Spinal cord (tissue), 10 donors: ENCODE data around the gene UNC13A. TPM values are rescaled to one million over a fixed set of nuclear protein-coding genes. Genes with fewer than 3 reads are reported as not detected.

Source experiments
- DNase-seq, 6 donors: peaks; one replicate each; pipeline versions ENCODE4 v3.0.0 to v3.0.0-alpha.2; 2013 to 2015; ENCODE audit warnings: low spot score in 6 of 6, low read depth in 4 of 6
- H3K27ac ChIP-seq: one replicate; pipeline ENCODE4 v1.5.1; 2013; ENCODE audit warnings: low read depth, low read length, control low read depth
- H3K27me3 ChIP-seq: one replicate; pipeline ENCODE4 v1.6.1; 2013; ENCODE audit warnings: low read length; ENCODE audit not compliant: control insufficient read depth, insufficient read depth
- H3K36me3 ChIP-seq: one replicate; pipeline ENCODE4 v1.6.1; 2013; ENCODE audit warnings: low read length; ENCODE audit not compliant: control insufficient read depth, insufficient read depth
- H3K4me1 ChIP-seq: one replicate; pipeline ENCODE4 v1.6.1; 2013; ENCODE audit warnings: low read length; ENCODE audit not compliant: control insufficient read depth, insufficient read depth
- H3K4me3 ChIP-seq: one replicate; pipeline ENCODE4 v1.5.1; 2013; ENCODE audit warnings: low read depth, low read length, control low read depth
- H3K9me3 ChIP-seq: one replicate; pipeline ENCODE4 v1.6.1; 2013; ENCODE audit warnings: low read length; ENCODE audit not compliant: control insufficient read depth, insufficient read depth
- WGBS: methylation state at CpG from one replicate; pipeline ENCODE4 v1.1.5; 2013; ENCODE audit warnings: missing lambda C conversion rate; ENCODE audit not compliant: insufficient coverage; 5-methylcytosine and 5-hydroxymethylcytosine counted together
- polyA plus RNA-seq, 2 donors: library from polyadenylated mRNA; unstranded; fragments of 120-200 nt; gene quantifications; one replicate each; pipeline ENCODE4 v1.2.1, GENCODE V29; 2013; ENCODE audit not compliant: insufficient read length in 2 of 2
- total RNA-seq, 2 donors: library from RNA; depleted of rRNA in 1 of 2; stranded (reverse); fragments of 120-200 nt in 1 of 2; fragments of >200 nt in 1 of 2; gene quantifications; one replicate each; pipeline versions ENCODE4 v1.2.3 to v1.2.4, GENCODE V29; 2013 to 2014
- donor health status: healthy.

The UNC13A gene
- total and polyA plus RNA-seq, 4 donors = 11.2 to 57.4 (median 40.4) TPM

- Histone ChIP-seq H3K4me1 (no peaks in the 10 kb centered on the region), H3K36me3 (peaks cover 56% of the 10 kb centered on the region), H3K27me3 (no peaks in the 10 kb centered on the region), H3K9me3 (no peaks in the 10 kb centered on the region), H3K27ac (no peak overlapping the region), H3K4me3 (no peak overlapping the region)
- DNase-seq = no peak
- 88% methylated on average over 25 of the region's 25 CpGs for WGBS
These were observed 32.2 kb downstream of the UNC13A start for GRCh38 chr19:17655751-17656472.

- no peak overlapping the region for H3K27ac ChIP-seq
- whole genome bisulfite sequencing = 79% methylated on average over 9 of the region's 9 CpGs
- no peak for DNase-seq
- H3K36me3 ChIP-seq = peaks cover 58% of the 10 kb centered on the region
- H3K27me3 ChIP-seq = no peaks in the 10 kb centered on the region
- no peak overlapping the region for H3K4me3 ChIP-seq
- no peaks in the 10 kb centered on the region for H3K9me3 ChIP-seq
- H3K4me1 ChIP-seq = no peaks in the 10 kb centered on the region
These were observed 33.2 kb downstream of the UNC13A start for GRCh38 chr19:17654993-17655392.

GRCh38 chr19:17652627-17653026 is 35.5 kb downstream of the UNC13A start:
- DNase-seq = no peak
- Histone ChIP-seq H3K4me3 (no peak overlapping the region), H3K36me3 (peaks cover 70% of the 10 kb centered on the region), H3K9me3 (no peaks in the 10 kb centered on the region), H3K4me1 (no peaks in the 10 kb centered on the region), H3K27me3 (no peaks in the 10 kb centered on the region), H3K27ac (no peak overlapping the region)
- 86% methylated on average over 2 of the region's 4 CpGs for WGBS

GRCh38 chr19:17648786-17649185 is 39.4 kb downstream of the UNC13A start:
- no peak for DNase-seq
- Histone ChIP-seq H3K27me3 (no peaks in the 10 kb centered on the region), H3K27ac (no peak overlapping the region), H3K4me3 (no peak overlapping the region), H3K9me3 (no peaks in the 10 kb centered on the region), H3K4me1 (no peaks in the 10 kb centered on the region), H3K36me3 (peaks cover 73% of the 10 kb centered on the region)
- WGBS = 90% methylated on average over 12 of the region's 12 CpGs

- Histone ChIP-seq H3K9me3 (no peaks in the 10 kb centered on the region), H3K27ac (no peak overlapping the region), H3K4me1 (no peaks in the 10 kb centered on the region), H3K36me3 (peaks cover 75% of the 10 kb centered on the region), H3K27me3 (no peaks in the 10 kb centered on the region), H3K4me3 (no peak overlapping the region)
- DNase-seq = no peak
- 75% methylated on average over 24 of the region's 32 CpGs for WGBS
These were observed 40.0 kb downstream of the UNC13A start for GRCh38 chr19:17648097-17648660.

GRCh38 chr19:17647071-17648020 is 40.8 kb downstream of the UNC13A start:
- no peak for DNase-seq
- Histone ChIP-seq H3K36me3 (peaks cover 77% of the 10 kb centered on the region), H3K4me3 (no peak overlapping the region), H3K9me3 (no peaks in the 10 kb centered on the region), H3K4me1 (no peaks in the 10 kb centered on the region), H3K27me3 (no peaks in the 10 kb centered on the region), H3K27ac (no peak overlapping the region)
- 89% methylated on average over 43 of the region's 50 CpGs for WGBS

- no peaks in the 10 kb centered on the region for H3K27me3 ChIP-seq
- H3K4me3 ChIP-seq = no peak overlapping the region
- H3K9me3 ChIP-seq = no peaks in the 10 kb centered on the region
- H3K4me1 ChIP-seq = no peaks in the 10 kb centered on the region
- no peak overlapping the region for H3K27ac ChIP-seq
- no peak for DNase-seq
- H3K36me3 ChIP-seq = peaks cover 80% of the 10 kb centered on the region
- 95% methylated on average over 5 of the region's 8 CpGs for WGBS
These were observed 41.7 kb downstream of the UNC13A start for GRCh38 chr19:17646441-17646840.

GRCh38 chr19:17645339-17645963 is 42.7 kb downstream of the UNC13A start:
- Histone ChIP-seq H3K27me3 (no peaks in the 10 kb centered on the region), H3K9me3 (no peaks in the 10 kb centered on the region), H3K4me3 (no peak overlapping the region), H3K4me1 (no peaks in the 10 kb centered on the region), H3K27ac (no peak overlapping the region), H3K36me3 (peaks cover 85% of the 10 kb centered on the region)
- no peak for DNase-seq
- 94% methylated on average over 20 of the region's 20 CpGs for WGBS

GRCh38 chr19:17642656-17643055 is 45.5 kb downstream of the UNC13A start:
- H3K36me3 ChIP-seq = peaks cover 91% of the 10 kb centered on the region
- no peak overlapping the region for H3K4me3 ChIP-seq
- H3K27ac ChIP-seq = no peak overlapping the region
- DNase-seq = no peak
- 93% methylated on average over 5 of the region's 8 CpGs for WGBS
- H3K9me3 ChIP-seq = no peaks in the 10 kb centered on the region
- no peaks in the 10 kb centered on the region for H3K27me3 ChIP-seq
- H3K4me1 ChIP-seq = no peaks in the 10 kb centered on the region
